Measurements from ENCODE around the gene PLEKHD1.

- no peak for TF ChIP-seq ZBTB33 (IDR thresholded peaks at IDR 0.05; ENCODE audit: extremely low read depth, insufficient replicate concordance, low read length)
- no peak for TF ChIP-seq SP1 (IDR thresholded peaks at IDR 0.05; ENCODE audit: low read depth)
- no peak for TF ChIP-seq POLR2A (IDR thresholded peaks at IDR 0.05; ENCODE audit: borderline replicate concordance, extremely low read depth, insufficient read depth, insufficient read length)
- TF ChIP-seq CEBPB (IDR thresholded peaks at IDR 0.05; ENCODE audit: low read depth): no peak
Observed at GRCh38 chr14:69531135-69531534, 46.6 kb downstream of the PLEKHD1 start.

Data from HCT116 (cell line).